ENCODE measurements around the gene APOA4.

DNA sequence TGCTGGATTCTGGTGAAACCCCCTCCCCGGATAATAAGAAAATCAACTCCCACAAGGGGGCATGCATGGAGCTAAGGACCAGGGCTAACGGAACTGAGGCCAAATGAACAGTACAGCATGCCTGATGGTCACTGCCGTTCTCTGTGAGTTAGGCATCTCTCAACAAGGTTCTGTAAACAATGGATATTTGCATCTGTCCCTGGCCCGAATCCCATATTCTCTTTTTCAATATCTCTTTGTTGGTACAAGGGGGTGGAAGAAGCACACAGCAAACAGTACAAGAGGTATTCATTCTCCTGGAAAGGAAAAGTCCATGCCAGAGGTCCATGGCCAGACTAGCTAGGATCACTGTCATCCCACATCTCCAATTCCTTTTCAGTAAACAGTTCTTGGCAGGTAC lies 46.5 kb upstream of the APOA4 start:
- no peak for TF ChIP-seq RBM39 (optimal IDR thresholded peaks at IDR 0.05; ENCODE audit: low read depth, low read length)
- TF ChIP-seq, protein P1, sequence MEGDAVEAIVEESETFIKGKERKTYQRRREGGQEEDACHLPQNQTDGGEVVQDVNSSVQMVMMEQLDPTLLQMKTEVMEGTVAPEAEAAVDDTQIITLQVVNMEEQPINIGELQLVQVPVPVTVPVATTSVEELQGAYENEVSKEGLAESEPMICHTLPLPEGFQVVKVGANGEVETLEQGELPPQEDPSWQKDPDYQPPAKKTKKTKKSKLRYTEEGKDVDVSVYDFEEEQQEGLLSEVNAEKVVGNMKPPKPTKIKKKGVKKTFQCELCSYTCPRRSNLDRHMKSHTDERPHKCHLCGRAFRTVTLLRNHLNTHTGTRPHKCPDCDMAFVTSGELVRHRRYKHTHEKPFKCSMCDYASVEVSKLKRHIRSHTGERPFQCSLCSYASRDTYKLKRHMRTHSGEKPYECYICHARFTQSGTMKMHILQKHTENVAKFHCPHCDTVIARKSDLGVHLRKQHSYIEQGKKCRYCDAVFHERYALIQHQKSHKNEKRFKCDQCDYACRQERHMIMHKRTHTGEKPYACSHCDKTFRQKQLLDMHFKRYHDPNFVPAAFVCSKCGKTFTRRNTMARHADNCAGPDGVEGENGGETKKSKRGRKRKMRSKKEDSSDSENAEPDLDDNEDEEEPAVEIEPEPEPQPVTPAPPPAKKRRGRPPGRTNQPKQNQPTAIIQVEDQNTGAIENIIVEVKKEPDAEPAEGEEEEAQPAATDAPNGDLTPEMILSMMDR (IDR thresholded peaks at IDR 0.05 in 2 of 3, conservative IDR thresholded peaks at IDR 0.05 in 1 of 3; ENCODE audit: insufficient read depth in 2 of 3, low read depth in 1 of 3, low read length in 3 of 3): no peak
- TF ChIP-seq PHB2 (IDR thresholded peaks at IDR 0.05; ENCODE audit: low read depth): no peak
- TF ChIP-seq TARDBP (IDR thresholded peaks at IDR 0.05): no peak
- no peak for TF ChIP-seq STAT5B (CRISPR knock-in tag; IDR thresholded peaks at IDR 0.05)
- TF ChIP-seq, protein P2, sequence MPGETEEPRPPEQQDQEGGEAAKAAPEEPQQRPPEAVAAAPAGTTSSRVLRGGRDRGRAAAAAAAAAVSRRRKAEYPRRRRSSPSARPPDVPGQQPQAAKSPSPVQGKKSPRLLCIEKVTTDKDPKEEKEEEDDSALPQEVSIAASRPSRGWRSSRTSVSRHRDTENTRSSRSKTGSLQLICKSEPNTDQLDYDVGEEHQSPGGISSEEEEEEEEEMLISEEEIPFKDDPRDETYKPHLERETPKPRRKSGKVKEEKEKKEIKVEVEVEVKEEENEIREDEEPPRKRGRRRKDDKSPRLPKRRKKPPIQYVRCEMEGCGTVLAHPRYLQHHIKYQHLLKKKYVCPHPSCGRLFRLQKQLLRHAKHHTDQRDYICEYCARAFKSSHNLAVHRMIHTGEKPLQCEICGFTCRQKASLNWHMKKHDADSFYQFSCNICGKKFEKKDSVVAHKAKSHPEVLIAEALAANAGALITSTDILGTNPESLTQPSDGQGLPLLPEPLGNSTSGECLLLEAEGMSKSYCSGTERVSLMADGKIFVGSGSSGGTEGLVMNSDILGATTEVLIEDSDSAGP (CRISPR knock-in tag; IDR thresholded peaks at IDR 0.05): no peak
- TF ChIP-seq, protein P3, sequence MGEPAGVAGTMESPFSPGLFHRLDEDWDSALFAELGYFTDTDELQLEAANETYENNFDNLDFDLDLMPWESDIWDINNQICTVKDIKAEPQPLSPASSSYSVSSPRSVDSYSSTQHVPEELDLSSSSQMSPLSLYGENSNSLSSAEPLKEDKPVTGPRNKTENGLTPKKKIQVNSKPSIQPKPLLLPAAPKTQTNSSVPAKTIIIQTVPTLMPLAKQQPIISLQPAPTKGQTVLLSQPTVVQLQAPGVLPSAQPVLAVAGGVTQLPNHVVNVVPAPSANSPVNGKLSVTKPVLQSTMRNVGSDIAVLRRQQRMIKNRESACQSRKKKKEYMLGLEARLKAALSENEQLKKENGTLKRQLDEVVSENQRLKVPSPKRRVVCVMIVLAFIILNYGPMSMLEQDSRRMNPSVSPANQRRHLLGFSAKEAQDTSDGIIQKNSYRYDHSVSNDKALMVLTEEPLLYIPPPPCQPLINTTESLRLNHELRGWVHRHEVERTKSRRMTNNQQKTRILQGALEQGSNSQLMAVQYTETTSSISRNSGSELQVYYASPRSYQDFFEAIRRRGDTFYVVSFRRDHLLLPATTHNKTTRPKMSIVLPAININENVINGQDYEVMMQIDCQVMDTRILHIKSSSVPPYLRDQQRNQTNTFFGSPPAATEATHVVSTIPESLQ (CRISPR knock-in tag; IDR thresholded peaks at IDR 0.05): no peak
- no peak for TF ChIP-seq ZSCAN29 (IDR thresholded peaks at IDR 0.05)
- TF ChIP-seq SAFB2 (IDR thresholded peaks at IDR 0.05; ENCODE audit: borderline replicate concordance, low read depth, low read length, severe bottlenecking): no peak
- TF ChIP-seq PHB (CRISPR knock-in tag; IDR thresholded peaks at IDR 0.05): no peak
- TF ChIP-seq, protein P4, sequence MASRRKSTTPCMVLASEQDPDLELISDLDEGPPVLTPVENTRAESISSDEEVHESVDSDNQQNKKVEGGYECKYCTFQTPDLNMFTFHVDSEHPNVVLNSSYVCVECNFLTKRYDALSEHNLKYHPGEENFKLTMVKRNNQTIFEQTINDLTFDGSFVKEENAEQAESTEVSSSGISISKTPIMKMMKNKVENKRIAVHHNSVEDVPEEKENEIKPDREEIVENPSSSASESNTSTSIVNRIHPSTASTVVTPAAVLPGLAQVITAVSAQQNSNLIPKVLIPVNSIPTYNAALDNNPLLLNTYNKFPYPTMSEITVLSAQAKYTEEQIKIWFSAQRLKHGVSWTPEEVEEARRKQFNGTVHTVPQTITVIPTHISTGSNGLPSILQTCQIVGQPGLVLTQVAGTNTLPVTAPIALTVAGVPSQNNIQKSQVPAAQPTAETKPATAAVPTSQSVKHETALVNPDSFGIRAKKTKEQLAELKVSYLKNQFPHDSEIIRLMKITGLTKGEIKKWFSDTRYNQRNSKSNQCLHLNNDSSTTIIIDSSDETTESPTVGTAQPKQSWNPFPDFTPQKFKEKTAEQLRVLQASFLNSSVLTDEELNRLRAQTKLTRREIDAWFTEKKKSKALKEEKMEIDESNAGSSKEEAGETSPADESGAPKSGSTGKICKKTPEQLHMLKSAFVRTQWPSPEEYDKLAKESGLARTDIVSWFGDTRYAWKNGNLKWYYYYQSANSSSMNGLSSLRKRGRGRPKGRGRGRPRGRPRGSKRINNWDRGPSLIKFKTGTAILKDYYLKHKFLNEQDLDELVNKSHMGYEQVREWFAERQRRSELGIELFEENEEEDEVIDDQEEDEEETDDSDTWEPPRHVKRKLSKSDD (conservative IDR thresholded peaks at IDR 0.05; ENCODE audit: low read length): no peak
- no peak for TF ChIP-seq TBP (optimal IDR thresholded peaks at IDR 0.05; ENCODE audit: low read depth, low read length)
- no peak for TF ChIP-seq U2AF1 (optimal IDR thresholded peaks at IDR 0.05; ENCODE audit: low read depth, low read length)
- no peak for TF ChIP-seq TAF1 (IDR thresholded peaks at IDR 0.05; ENCODE audit: control insufficient read depth, extremely low read depth, insufficient read depth, low read length, severe bottlenecking)
